SU-DHL-6 (cell line): ENCODE measurements around the gene RNF126.

Source experiments
- H2AFZ ChIP-seq: fragments of 200-600 bp; sonication (generic); 2 replicates; pipeline ENCODE4 v1.6.1; 2014; ENCODE audit warnings: low read depth, mild to moderate bottlenecking, moderate library complexity, mixed read lengths, antibody characterized with exemption, low read length; ENCODE audit not compliant: severe bottlenecking
- H3F3A ChIP-seq: fragments of 200-600 bp; shearing (Covaris generic); 2 replicates; pipeline ENCODE4 v1.6.0; 2016; ENCODE audit warnings: antibody characterized with exemption, mild to moderate bottlenecking; ENCODE audit not compliant: insufficient read depth
- H3K27ac ChIP-seq: fragments of 200-600 bp; sonication (generic); 2 replicates; pipeline ENCODE4 v1.5.1; 2016; ENCODE audit warnings: low read depth, mild to moderate bottlenecking, low read length, moderate library complexity, mixed read lengths
- H3K27me3 ChIP-seq: fragments of 200-600 bp; sonication (generic), shearing (Covaris generic); 2 replicates; pipeline ENCODE4 v1.6.0; 2014; ENCODE audit warnings: mild to moderate bottlenecking, low read length
- H3K36me3 ChIP-seq: fragments of 200-600 bp; sonication (generic); 2 replicates; pipeline ENCODE4 v1.6.1; 2014; ENCODE audit warnings: mild to moderate bottlenecking, low read length, mixed read lengths
- H3K4me2 ChIP-seq: fragments of 300-600, 200-600 bp; shearing (Covaris generic), sonication (generic); 2 replicates; pipeline ENCODE4 v1.6.0; 2014; ENCODE audit warnings: low read length, low read depth, mild to moderate bottlenecking; ENCODE audit not compliant: poor library complexity, severe bottlenecking
- H3K4me3 ChIP-seq: fragments of 200-600 bp; sonication (generic); 2 replicates; pipeline ENCODE4 v1.5.1; 2014; ENCODE audit warnings: antibody characterized with exemption, low read length, mild to moderate bottlenecking, mixed read lengths; ENCODE audit not compliant: insufficient read depth, poor library complexity, severe bottlenecking
- H3K79me2 ChIP-seq: fragments of 200-600 bp; sonication (generic); 2 replicates; pipeline ENCODE4 v1.6.1; 2014; ENCODE audit warnings: mild to moderate bottlenecking, low read length, moderate library complexity; ENCODE audit not compliant: insufficient read depth
- H3K9ac ChIP-seq: fragments of 200-600 bp; sonication (generic); 2 replicates; pipeline ENCODE4 v1.7.0; 2014; ENCODE audit warnings: mild to moderate bottlenecking, low read length
- H3K9me2 ChIP-seq: fragments of 200-600 bp; sonication (generic); replicated peaks from 2 replicates; pipeline ENCODE4 v1.6.1; 2014; ENCODE audit warnings: low read length; ENCODE audit not compliant: insufficient read depth
- H3K9me3 ChIP-seq: fragments of 200-600 bp; sonication (generic); 2 replicates; pipeline ENCODE4 v1.6.1; 2014; ENCODE audit warnings: low read length, mixed read lengths; ENCODE audit not compliant: insufficient read depth
- H4K20me1 ChIP-seq: fragments of 200-600 bp; sonication (generic); 2 replicates; pipeline ENCODE4 v1.6.1; 2014; ENCODE audit warnings: low read depth, mild to moderate bottlenecking, antibody characterized with exemption, low read length, moderate library complexity, mixed read lengths
- CTCF ChIP-seq: fragments of 200-600 bp; sonication (generic); IDR thresholded peaks from one replicate; pipeline ENCODE4 v1.5.1; 2017; ENCODE audit warnings: antibody characterized with exemption, mild to moderate bottlenecking, low read length, moderate library complexity; ENCODE audit not compliant: insufficient read depth, poor library complexity, severe bottlenecking
- EZH2phosphoT487 ChIP-seq: fragments of 200-600 bp; sonication (generic), shearing (Covaris generic); conservative IDR thresholded peaks from 2 replicates; pipeline ENCODE4 v1.6.1; 2018; ENCODE audit warnings: mild to moderate bottlenecking, antibody characterized with exemption, low read length, moderate library complexity, mixed read lengths

The RNF126 gene

GRCh38 chr19:676339-677105, 13.5 kb upstream of the RNF126 start, which contains the start of gene FSTL3:
TSS of gene FSTL3 (plus strand) at chr19:676392. CDS start at chr19:676424, 32 bp downstream.
- Histone ChIP-seq H3K9ac (no peak within 1 kb of the TSS), H3K27ac (no peak within 1 kb of the TSS), H3K27me3 (no peaks in the 10 kb centered on the region), H3K4me2 (no peak within 1 kb of the TSS), H2AFZ (no peak within 1 kb of the TSS), H3K4me3 (no peak within 1 kb of the TSS), H3K9me3 (no peaks in the 10 kb centered on the region), H3F3A (0 out of 2 replicates have a peak, but pooled peaks cover 9% of the 10 kb centered on the region), H3K36me3 (no peaks in the 10 kb centered on the region), H4K20me1 (no peaks in the 10 kb centered on the region), H3K9me2 (no peaks in the 10 kb centered on the region), H3K79me2 (no peaks in the 10 kb centered on the region)
- TF ChIP-seq EZH2phosphoT487 = no peak
- TF ChIP-seq CTCF = no peak

DNA sequence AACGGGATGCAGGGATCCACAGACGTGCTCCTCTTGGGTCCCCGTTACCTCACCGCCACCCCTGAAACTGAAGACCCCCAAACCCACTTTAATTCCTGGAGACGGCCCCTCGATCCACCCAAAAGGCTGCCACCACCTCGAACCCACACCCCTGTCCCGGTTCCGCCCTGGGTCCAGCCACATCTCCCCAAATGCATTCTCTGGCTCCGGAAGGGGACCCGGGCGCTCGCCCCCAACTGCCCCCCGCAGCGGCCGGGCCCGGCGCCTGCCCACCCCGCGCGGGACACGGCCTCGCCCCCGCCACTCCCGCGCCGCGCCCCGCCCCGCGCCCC, 13.0 kb upstream of the RNF126 start:
- 0 out of 2 replicates have a peak, but pooled peaks cover 9% of the 10 kb centered on the region for H3F3A ChIP-seq
- H3K36me3 ChIP-seq = no peaks in the 10 kb centered on the region
- H4K20me1 ChIP-seq = no peaks in the 10 kb centered on the region
- no peaks in the 10 kb centered on the region for H3K79me2 ChIP-seq
- TF ChIP-seq EZH2phosphoT487 = no peak
- TF ChIP-seq CTCF = no peak
- H3K27me3 ChIP-seq = no peaks in the 10 kb centered on the region
- no peak overlapping the region for H2AFZ ChIP-seq
- H3K9me3 ChIP-seq = no peaks in the 10 kb centered on the region
- no peaks in the 10 kb centered on the region for H3K9me2 ChIP-seq
- H3K4me3 ChIP-seq = no peak overlapping the region
- no peak overlapping the region for H3K4me2 ChIP-seq
- H3K27ac ChIP-seq = no peak overlapping the region
- H3K9ac ChIP-seq = no peak overlapping the region

GRCh38 chr19:674282-675151, 11.5 kb upstream of the RNF126 start:
- Histone ChIP-seq H2AFZ (no peak overlapping the region), H3K79me2 (no peaks in the 10 kb centered on the region), H3K27me3 (no peaks in the 10 kb centered on the region), H3K9me3 (no peaks in the 10 kb centered on the region), H3F3A (0 out of 2 replicates have a peak, but pooled peaks cover 8% of the 10 kb centered on the region), H3K4me2 (no peak overlapping the region), H3K4me3 (no peak overlapping the region), H4K20me1 (no peaks in the 10 kb centered on the region), H3K9ac (no peak overlapping the region), H3K36me3 (no peaks in the 10 kb centered on the region), H3K9me2 (no peaks in the 10 kb centered on the region), H3K27ac (no peak overlapping the region)
- TF ChIP-seq CTCF (no peak), EZH2phosphoT487 (no peak)
